Right cardiac atrium (tissue), 5 donors: ENCODE data around the gene ALDOA. TPM values are rescaled to one million over a fixed set of nuclear protein-coding genes. Genes with fewer than 3 reads are reported as not detected.

ENCODE experiments used
- ATAC-seq, 2 donors: fragments of 200-7000 bp; cut with Tn5 transposase; one replicate each; pipeline versions ENCODE4 v1.8.0 to v1.9.1; 2020; ENCODE audit warnings: moderate library complexity in 2 of 2, mild to moderate bottlenecking in 1 of 2
- DNase-seq, 3 donors: peaks; one replicate each; pipeline ENCODE4 v3.0.0-alpha.2; 2020
- H3K27ac ChIP-seq: one replicate; pipeline ENCODE4 v1.5.1; 2013; ENCODE audit warnings: mild to moderate bottlenecking, low read length, control low read depth, moderate library complexity
- H3K27me3 ChIP-seq: one replicate; pipeline ENCODE4 v1.6.1; 2013; ENCODE audit not compliant: control insufficient read depth, insufficient read depth
- H3K4me1 ChIP-seq: one replicate; pipeline ENCODE4 v1.6.1; 2013; ENCODE audit warnings: low read length; ENCODE audit not compliant: control insufficient read depth, insufficient read depth
- H3K4me3 ChIP-seq: one replicate; pipeline ENCODE4 v1.5.1; 2013; ENCODE audit warnings: low read length, control low read depth
- H3K9me3 ChIP-seq: one replicate; pipeline ENCODE4 v1.6.1; 2013; ENCODE audit warnings: low read length; ENCODE audit not compliant: control insufficient read depth
- WGBS: extraction: QIAGEN DNeasy Blood & Tissue Kit; methylation state at CpG from one replicate; pipeline ENCODE4 v1.1.7; 2013; 5-methylcytosine and 5-hydroxymethylcytosine counted together
- intact Hi-C, 4 donors: fragments of 100-400 bp; cut with DNase I; formaldehyde crosslinking; loops; one replicate each; pipeline versions ENCODE4 v1.11.0 to v1.14.0; 2022 to 2023
- polyA plus RNA-seq: library from polyadenylated mRNA; stranded (reverse); fragments of 200-250 nt; gene quantifications from one replicate; pipeline ENCODE4 v1.2.3, GENCODE V29; 2013
- total RNA-seq, 4 donors: library from RNA; stranded (reverse); fragmentation: NEBNext Ultra II Directional; extraction: Animal tissue kit (Norgen Biotek cat#: 25700); gene quantifications; one replicate each; pipeline ENCODE4 v1.2.1, GENCODE V29; 2021
- donor health status: healthy with polysubstance abuse.
- donor health status: DM: no; HTN: yes; CAD: no.
- donor health status: DM: no; HTN: no; CAD: no.
- donor health status: DM: no; HTN: yes; CAD: no; lungs with severe emphysema.
- donor health status: DM: yes; HTN: yes; CAD: no.

ALDOA gene
- total and polyA plus RNA-seq, 5 donors: 2,625 to 3,581 (median 3,327) TPM

GRCh38 chr16:30069611-30070462, 4.3 kb downstream of the ALDOA start:
- no peaks in the 10 kb centered on the region for H3K27me3 ChIP-seq
- H3K4me3 ChIP-seq: no peak overlapping the region
- DNase-seq: peak in 2 of 3 donors; percentile 78 to 81
- intact Hi-C loops: no loop called here
- peak overlapping the region; percentile 10 for H3K27ac ChIP-seq
- no peaks in the 10 kb centered on the region for H3K9me3 ChIP-seq
- ATAC-seq: no peak
- peaks cover 13% of the 10 kb centered on the region for H3K4me1 ChIP-seq
- 52% methylated on average over 31 of the region's 31 CpGs for WGBS

- Histone ChIP-seq H3K9me3 (no peaks in the 10 kb centered on the region), H3K27me3 (no peaks in the 10 kb centered on the region), H3K4me3 (no peak overlapping the region), H3K27ac (no peak overlapping the region), H3K4me1 (peaks cover 13% of the 10 kb centered on the region)
- intact Hi-C loops: no loop called here
- no peak for DNase-seq
- ATAC-seq: no peak
Measured at GRCh38 chr16:30070490-30070889, 4.9 kb downstream of the ALDOA start.

GRCh38 chr16:30075503-30076275, 10.1 kb downstream of the ALDOA start, which contains the start of gene PPP4C:
Gene PPP4C (plus strand): TSS chr16:30075994. CDS start chr16:30076378, 384 bp downstream.
- peak within 1 kb of the TSS; percentile 42 for H3K27ac ChIP-seq
- ATAC-seq: peak; percentile 92 to 94
- WGBS: 2% methylated on average over 67 of the region's 67 CpGs
- intact Hi-C loops: no loop called here
- no peaks in the 10 kb centered on the region for H3K27me3 ChIP-seq
- peak; percentile 93 to 97 (median 96) for DNase-seq
- no peaks in the 10 kb centered on the region for H3K4me1 ChIP-seq
- no peaks in the 10 kb centered on the region for H3K9me3 ChIP-seq
- peak within 1 kb of the TSS; percentile 82 for H3K4me3 ChIP-seq

GRCh38 chr16:30076276-30076791, 10.8 kb downstream of the ALDOA start:
- DNase-seq (peak; percentile 36 to 75 (median 66)), ATAC-seq (peak; percentile 16 to 42)
- Histone ChIP-seq H3K4me1 (no peaks in the 10 kb centered on the region), H3K4me3 (peak overlapping the region; percentile 82), H3K9me3 (no peaks in the 10 kb centered on the region), H3K27me3 (no peaks in the 10 kb centered on the region), H3K27ac (peak overlapping the region; percentile 38)
- 1% methylated on average over 33 of the region's 33 CpGs for WGBS
- intact Hi-C loops: no loop called here

DNA sequence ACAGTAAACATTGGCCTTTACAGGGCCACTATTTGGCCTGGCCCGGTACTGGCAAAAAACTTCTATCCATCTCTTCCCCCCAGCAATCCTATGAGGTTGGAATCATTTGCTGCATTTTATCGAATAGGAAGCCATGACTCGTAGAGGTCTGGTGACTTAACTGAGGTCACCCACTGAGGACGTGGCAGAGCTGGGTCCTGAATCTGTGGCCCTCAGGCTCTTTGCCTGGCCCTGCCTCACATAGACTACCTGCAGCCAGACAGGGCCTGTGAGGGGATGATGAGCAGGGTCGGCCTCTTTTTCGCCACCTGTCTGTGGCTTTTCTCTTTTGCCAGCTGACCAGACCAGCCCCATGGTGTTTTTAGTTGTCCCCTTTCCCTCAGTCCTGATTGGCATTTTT, 12.1 kb downstream of the ALDOA start:
- WGBS: 70% methylated on average over 6 of the region's 6 CpGs
- no peak overlapping the region for H3K27ac ChIP-seq
- intact Hi-C loops: no loop called here

GRCh38 chr16:30078744-30079143, 13.2 kb downstream of the ALDOA start:
- H3K9me3 ChIP-seq: no peaks in the 10 kb centered on the region
- no peak overlapping the region for H3K4me3 ChIP-seq
- no peak overlapping the region for H3K27ac ChIP-seq
- intact Hi-C loops: no loop called here
- H3K4me1 ChIP-seq: no peaks in the 10 kb centered on the region
- H3K27me3 ChIP-seq: no peaks in the 10 kb centered on the region
- DNase-seq (no peak), ATAC-seq (no peak)
- 78% methylated on average over 7 of the region's 7 CpGs for WGBS

More for the DNA sequence above, 12.1 kb downstream of the ALDOA start:
- Histone ChIP-seq H3K4me3 (no peak overlapping the region), H3K4me1 (no peaks in the 10 kb centered on the region), H3K27me3 (no peaks in the 10 kb centered on the region), H3K9me3 (no peaks in the 10 kb centered on the region)
- no peak for ATAC-seq
- DNase-seq: peak in 1 of 3 donors; percentile 5

DNA sequence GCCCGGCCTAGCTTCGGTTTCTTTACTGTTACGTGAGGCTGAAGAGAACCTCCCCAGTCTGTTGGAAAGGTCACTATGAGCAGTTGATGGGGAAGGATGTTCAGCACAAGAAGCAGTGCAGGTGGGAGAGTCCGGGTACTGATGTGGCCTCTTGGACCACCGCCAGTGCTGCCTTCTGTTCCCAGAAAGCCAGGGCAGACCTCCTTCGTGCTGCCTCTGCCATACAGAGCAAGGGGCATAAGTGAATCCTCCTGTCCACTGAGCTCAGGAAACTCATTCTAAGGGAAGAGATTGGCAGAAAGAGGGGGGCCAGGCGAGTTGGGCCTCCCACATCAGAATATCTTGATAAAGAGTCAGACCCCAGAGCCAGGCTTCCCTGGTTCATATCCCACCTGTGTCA, 13.9 kb downstream of the ALDOA start:
- ATAC-seq: no peak
- DNase-seq: peak in 1 of 3 donors; percentile 48
- no peaks in the 10 kb centered on the region for H3K4me1 ChIP-seq
- no peak overlapping the region for H3K4me3 ChIP-seq
- 83% methylated on average over 7 of the region's 7 CpGs for WGBS
- no peaks in the 10 kb centered on the region for H3K9me3 ChIP-seq
- no peaks in the 10 kb centered on the region for H3K27me3 ChIP-seq
- intact Hi-C loops: no loop called here
- H3K27ac ChIP-seq: no peak overlapping the region

DNA sequence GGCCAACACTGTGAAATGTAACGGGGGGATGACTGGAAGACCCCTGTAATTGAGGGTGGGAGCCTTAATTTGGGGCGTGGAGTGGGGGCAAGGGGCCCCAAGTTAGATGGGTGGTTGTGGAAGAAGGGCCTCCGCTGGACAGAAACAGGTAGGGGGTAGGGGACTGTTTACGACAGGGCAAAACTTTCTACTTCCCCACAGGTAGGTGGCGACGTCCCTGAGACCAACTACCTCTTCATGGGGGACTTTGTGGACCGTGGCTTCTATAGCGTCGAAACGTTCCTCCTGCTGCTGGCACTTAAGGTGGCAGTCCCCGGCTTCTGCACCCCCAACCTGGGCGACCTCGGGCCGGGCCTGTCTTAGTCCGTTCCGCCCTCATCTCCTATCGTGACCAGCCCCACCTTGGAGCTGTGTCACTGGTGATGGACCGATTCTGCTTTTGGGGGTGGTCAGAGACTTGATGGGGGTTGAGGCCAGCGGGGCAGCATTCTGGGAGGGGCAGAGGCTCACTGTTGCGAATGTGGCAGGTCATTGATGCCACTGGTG, 17.1 kb downstream of the ALDOA start:
- Histone ChIP-seq H3K27ac (no peak overlapping the region), H3K4me3 (no peak overlapping the region), H3K27me3 (no peaks in the 10 kb centered on the region), H3K9me3 (no peaks in the 10 kb centered on the region), H3K4me1 (no peaks in the 10 kb centered on the region)
- intact Hi-C loops: no loop called here
- ATAC-seq (no peak), DNase-seq (no peak)
- 87% methylated on average over 20 of the region's 20 CpGs for WGBS

DNA sequence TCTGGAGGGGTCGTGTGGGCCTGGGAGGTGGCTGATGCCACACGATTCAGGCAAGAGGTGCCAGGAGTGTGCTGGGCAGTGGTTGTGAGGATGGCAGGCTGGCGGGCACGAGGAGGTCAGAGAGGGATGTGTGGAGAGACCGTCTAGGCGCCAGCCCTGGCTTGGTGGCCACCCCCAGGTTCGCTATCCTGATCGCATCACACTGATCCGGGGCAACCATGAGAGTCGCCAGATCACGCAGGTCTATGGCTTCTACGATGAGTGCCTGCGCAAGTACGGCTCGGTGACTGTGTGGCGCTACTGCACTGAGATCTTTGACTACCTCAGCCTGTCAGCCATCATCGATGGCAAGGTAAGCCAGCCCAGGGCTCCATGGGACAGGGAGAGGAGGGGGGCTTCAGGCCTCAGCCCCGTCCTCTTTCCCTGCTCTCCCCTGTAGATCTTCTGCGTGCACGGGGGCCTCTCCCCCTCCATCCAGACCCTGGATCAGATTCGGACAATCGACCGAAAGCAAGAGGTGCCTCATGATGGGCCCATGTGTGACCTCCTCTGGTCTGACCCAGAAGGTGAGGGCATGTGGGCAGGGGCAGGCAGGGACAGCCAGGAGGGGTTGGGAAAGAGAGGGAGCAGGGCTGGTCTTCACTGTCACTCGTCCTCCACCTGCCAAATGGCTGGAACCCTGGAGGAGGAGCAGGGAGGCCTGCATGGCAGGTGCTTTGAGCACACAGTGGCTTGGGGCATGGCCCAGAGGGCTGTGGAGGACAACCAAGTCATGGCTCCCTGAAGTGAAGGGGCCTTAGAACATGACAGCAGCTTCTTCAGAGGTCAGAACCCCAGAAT, 17.9 kb downstream of the ALDOA start:
- intact Hi-C loops: no loop called here
- 91% methylated on average over 24 of the region's 24 CpGs for WGBS
- no peak overlapping the region for H3K4me3 ChIP-seq
- H3K27ac ChIP-seq: no peak overlapping the region
- no peaks in the 10 kb centered on the region for H3K9me3 ChIP-seq
- no peaks in the 10 kb centered on the region for H3K4me1 ChIP-seq
- no peak for ATAC-seq
- no peaks in the 10 kb centered on the region for H3K27me3 ChIP-seq
- DNase-seq: peak in 2 of 3 donors; percentile 50 to 52

GRCh38 chr16:30084096-30084815, 18.7 kb downstream of the ALDOA start:
- 78% methylated on average over 18 of the region's 18 CpGs for WGBS
- Histone ChIP-seq H3K27me3 (no peaks in the 10 kb centered on the region), H3K4me1 (no peaks in the 10 kb centered on the region), H3K9me3 (no peaks in the 10 kb centered on the region), H3K4me3 (no peak overlapping the region), H3K27ac (no peak overlapping the region)
- DNase-seq: peak in 2 of 3 donors; percentile 25 to 56
- ATAC-seq: peak; percentile 1
- intact Hi-C loops: no loop called here
